ENCODE measurements around the gene KSR2. TPM values are rescaled to one million over a fixed set of nuclear protein-coding genes. Genes with fewer than 3 reads are reported as not detected.

KSR2 gene
- total RNA-seq, 1 experiment from 2014 or later = not detected

DNA sequence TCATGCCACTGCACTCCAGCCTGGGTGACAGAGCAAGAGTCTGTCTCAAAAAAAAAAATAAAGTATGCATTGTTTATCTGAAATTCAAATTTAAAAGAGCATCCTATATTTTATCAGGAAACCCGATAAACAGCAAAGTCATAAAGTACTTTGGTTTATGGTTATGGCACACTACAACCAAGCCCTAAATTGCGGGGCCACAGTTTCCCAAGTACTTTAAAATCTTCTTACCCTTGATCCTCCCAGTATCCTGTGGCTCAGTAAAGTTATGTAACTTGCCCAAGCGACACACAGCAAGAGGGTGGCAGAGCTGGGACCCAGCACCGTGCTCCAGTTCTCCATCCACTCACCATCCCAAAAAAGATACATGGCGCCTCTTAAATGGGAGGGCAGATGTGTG, 35.2 kb downstream of the KSR2 start:
- TF ChIP-seq, protein P1, sequence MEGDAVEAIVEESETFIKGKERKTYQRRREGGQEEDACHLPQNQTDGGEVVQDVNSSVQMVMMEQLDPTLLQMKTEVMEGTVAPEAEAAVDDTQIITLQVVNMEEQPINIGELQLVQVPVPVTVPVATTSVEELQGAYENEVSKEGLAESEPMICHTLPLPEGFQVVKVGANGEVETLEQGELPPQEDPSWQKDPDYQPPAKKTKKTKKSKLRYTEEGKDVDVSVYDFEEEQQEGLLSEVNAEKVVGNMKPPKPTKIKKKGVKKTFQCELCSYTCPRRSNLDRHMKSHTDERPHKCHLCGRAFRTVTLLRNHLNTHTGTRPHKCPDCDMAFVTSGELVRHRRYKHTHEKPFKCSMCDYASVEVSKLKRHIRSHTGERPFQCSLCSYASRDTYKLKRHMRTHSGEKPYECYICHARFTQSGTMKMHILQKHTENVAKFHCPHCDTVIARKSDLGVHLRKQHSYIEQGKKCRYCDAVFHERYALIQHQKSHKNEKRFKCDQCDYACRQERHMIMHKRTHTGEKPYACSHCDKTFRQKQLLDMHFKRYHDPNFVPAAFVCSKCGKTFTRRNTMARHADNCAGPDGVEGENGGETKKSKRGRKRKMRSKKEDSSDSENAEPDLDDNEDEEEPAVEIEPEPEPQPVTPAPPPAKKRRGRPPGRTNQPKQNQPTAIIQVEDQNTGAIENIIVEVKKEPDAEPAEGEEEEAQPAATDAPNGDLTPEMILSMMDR (conservative IDR thresholded peaks at IDR 0.05; ENCODE audit: low read depth, low read length) = no peak
- TF ChIP-seq EZH2 (IDR thresholded peaks at IDR 0.05; ENCODE audit: borderline replicate concordance, low read depth, low read length, poor library complexity, severe bottlenecking) = no peak
- H3K36me3 ChIP-seq (ENCODE audit: insufficient read depth, low read length, poor library complexity, severe bottlenecking) = no peaks in the 10 kb centered on the region
- H3K27ac ChIP-seq (ENCODE audit: low read depth, low read length, poor library complexity, severe bottlenecking) = no peak overlapping the region
- BruUV-seq (replicated peaks) = no TSS peak
- ChIA-PET CTCF (no interaction called here), POLR2A (ENCODE audit: low non-redundant PET) (no interaction called here)
- no peak overlapping the region for H3K4me3 ChIP-seq (ENCODE audit: low read depth, low read length, poor library complexity, severe bottlenecking)
- DNase-seq (ENCODE audit: low spot score) = no peak
- intact Hi-C loops (cut with micrococcal nuclease; ENCODE audit: unreplicated experiment) = no loop called here
- no peaks in the 10 kb centered on the region for H3K9me3 ChIP-seq (ENCODE audit: low read depth, low read length, poor library complexity, severe bottlenecking)
- H3K27me3 ChIP-seq (replicated peaks; ENCODE audit: insufficient read depth, low read depth, low read length, poor library complexity) = peaks cover 4% of the 10 kb centered on the region
- H3K4me1 ChIP-seq (ENCODE audit: insufficient read depth, low read length, poor library complexity, severe bottlenecking) = no peaks in the 10 kb centered on the region

DNA sequence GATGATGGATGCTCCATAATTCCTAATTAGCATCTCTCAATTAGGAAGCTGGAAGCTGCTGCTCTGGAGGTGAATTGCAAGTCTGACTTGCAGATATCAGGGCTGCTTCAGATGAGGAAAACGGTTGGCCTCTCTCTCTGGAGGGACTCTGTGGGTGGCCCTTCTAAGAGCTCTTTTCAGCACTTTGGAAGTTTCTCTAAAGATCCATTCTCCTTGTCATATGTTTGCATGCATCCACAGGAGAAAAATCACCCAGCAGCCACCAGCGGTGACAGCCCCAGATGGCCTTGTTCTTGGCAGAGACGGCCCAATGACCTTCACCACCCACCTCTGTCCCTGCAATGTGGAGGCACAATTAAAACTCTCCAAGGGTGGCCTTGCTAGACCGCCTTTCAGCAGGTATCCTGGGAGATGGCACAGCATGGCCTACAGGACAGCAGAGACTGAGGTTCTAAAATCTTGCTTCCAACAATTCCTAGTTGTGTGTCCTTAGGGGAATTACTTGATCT, 42.3 kb downstream of the KSR2 start:
- POLR2A ChIA-PET (ENCODE audit: low non-redundant PET) = no interaction called here
- Histone ChIP-seq H3K27ac (ENCODE audit: low read depth, low read length, poor library complexity, severe bottlenecking) (no peak overlapping the region), H3K4me3 (ENCODE audit: low read depth, low read length, poor library complexity, severe bottlenecking) (no peak overlapping the region), H3K4me1 (ENCODE audit: insufficient read depth, low read length, poor library complexity, severe bottlenecking) (no peaks in the 10 kb centered on the region), H3K9me3 (ENCODE audit: low read depth, low read length, poor library complexity, severe bottlenecking) (no peaks in the 10 kb centered on the region), H3K27me3 (replicated peaks; ENCODE audit: insufficient read depth, low read depth, low read length, poor library complexity) (peaks cover 12% of the 10 kb centered on the region), H3K36me3 (ENCODE audit: insufficient read depth, low read length, poor library complexity, severe bottlenecking) (no peaks in the 10 kb centered on the region)
- no peak for TF ChIP-seq EZH2 (IDR thresholded peaks at IDR 0.05; ENCODE audit: borderline replicate concordance, low read depth, low read length, poor library complexity, severe bottlenecking)
- TF ChIP-seq, protein P1 (conservative IDR thresholded peaks at IDR 0.05; ENCODE audit: low read depth, low read length) = no peak
- BruUV-seq (replicated peaks) = no TSS peak
- intact Hi-C loops (cut with micrococcal nuclease; ENCODE audit: unreplicated experiment) = no loop called here
- CTCF ChIA-PET = no interaction called here
- DNase-seq (ENCODE audit: low spot score) = no peak

DNA sequence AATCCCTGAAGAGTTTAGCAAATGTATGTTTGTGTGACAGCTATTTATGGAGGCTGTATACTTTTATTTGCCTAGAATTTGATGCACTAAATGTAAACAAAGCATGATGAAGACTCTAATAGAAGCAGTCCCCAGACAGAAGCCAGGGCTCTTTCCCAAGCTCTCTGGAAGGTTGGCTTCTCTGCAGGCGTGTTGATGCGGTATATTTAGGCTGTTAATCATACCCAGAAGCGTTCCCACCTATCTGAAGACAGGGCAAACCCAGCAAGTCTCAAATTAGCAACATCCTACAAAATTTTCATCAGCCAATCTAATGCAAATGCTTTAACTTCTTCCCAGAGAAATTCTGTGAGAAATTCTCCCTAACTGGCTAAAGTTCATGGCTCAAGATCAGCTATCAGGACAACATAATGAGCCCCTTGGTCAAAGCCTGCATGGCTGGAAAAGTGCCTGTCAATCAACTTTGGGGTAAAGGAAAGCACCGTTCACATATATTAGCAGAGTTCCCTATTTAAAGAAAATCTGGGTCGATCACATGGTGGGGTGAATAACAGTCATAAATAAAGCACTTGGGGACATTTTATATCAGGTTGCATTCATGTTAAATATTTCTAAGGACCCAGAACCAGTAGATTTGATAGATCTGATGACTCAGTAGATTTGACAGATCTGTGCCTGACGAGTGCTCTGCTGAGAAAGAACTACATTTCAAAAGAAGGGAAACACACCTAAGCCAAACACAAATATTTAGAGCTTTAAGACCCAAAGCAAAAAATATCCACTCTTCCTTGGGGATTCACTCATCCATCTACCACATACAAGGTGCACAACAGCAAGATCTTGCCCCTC, 46.6 kb downstream of the KSR2 start:
- H3K9me3 ChIP-seq (ENCODE audit: low read depth, low read length, poor library complexity, severe bottlenecking) = no peaks in the 10 kb centered on the region
- ChIA-PET CTCF (no interaction called here), POLR2A (ENCODE audit: low non-redundant PET) (no interaction called here)
- no peak for DNase-seq (ENCODE audit: low spot score)
- no peaks in the 10 kb centered on the region for H3K36me3 ChIP-seq (ENCODE audit: insufficient read depth, low read length, poor library complexity, severe bottlenecking)
- no TSS peak for BruUV-seq (replicated peaks)
- no peak overlapping the region for H3K27ac ChIP-seq (ENCODE audit: low read depth, low read length, poor library complexity, severe bottlenecking)
- no peaks in the 10 kb centered on the region for H3K4me1 ChIP-seq (ENCODE audit: insufficient read depth, low read length, poor library complexity, severe bottlenecking)
- TF ChIP-seq EZH2 (IDR thresholded peaks at IDR 0.05; ENCODE audit: borderline replicate concordance, low read depth, low read length, poor library complexity, severe bottlenecking) = no peak
- TF ChIP-seq, protein P1 (conservative IDR thresholded peaks at IDR 0.05; ENCODE audit: low read depth, low read length) = no peak
- H3K27me3 ChIP-seq (replicated peaks; ENCODE audit: insufficient read depth, low read depth, low read length, poor library complexity) = peaks cover 19% of the 10 kb centered on the region
- no peak overlapping the region for H3K4me3 ChIP-seq (ENCODE audit: low read depth, low read length, poor library complexity, severe bottlenecking)
- intact Hi-C loops (cut with micrococcal nuclease; ENCODE audit: unreplicated experiment) = no loop called here

Data from A673 (cell line).